ENCODE data around the gene ZDHHC16. TPM values are rescaled to one million over a fixed set of nuclear protein-coding genes. Genes with fewer than 3 reads are reported as not detected.

Gene ZDHHC16
- total RNA-seq, 4 donors from 2014 or later: 25.0 to 34.5 (median 31.6) TPM

DNA sequence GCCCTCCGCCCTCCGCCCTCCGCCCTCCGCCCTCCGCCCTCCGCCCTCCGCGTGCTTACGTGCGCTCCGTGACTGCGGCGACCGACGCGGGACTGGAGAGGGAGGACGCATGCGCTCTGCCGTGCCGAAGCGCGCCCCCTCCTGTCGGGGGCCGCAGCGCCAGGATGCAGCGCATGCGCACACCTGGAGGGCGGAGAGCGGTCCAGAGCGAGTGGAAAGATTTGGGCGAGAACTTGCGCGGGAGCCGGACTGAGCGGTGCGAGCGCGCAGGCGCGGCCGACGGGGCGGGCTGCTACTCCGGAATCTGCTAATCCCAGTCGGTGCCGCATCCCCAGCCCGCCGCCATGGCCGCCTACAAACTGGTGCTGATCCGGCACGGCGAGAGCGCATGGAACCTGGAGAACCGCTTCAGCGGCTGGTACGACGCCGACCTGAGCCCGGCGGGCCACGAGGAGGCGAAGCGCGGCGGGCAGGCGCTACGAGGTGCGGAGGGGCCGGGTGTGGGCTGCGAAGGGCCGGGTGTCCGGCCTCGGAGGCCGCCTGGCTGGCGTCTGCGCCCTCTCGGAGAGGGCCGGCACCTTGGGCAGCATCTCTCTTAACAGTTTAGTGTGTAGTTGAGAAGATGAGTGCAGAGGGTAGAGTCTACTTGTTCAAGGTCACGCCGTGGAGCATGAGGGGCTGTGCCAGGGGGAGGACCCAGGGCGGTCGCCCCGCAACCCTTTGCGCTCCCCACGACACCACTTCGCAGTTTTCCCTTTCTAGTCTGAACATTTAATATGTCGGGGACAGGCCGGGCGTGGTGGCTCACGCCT is 19.8 kb upstream of the ZDHHC16 start, which contains the start of gene PGAM1:
Gene PGAM1 (plus strand): TSS at position 228 of the 812 bp plus-strand sequence. CDS start 117 bp downstream, at position 345.
- in situ Hi-C loops (cut with MboI; ENCODE audit: low sequenced_read_pairs in 4 of 4): no loop called here
- peak within 1 kb of the TSS; percentile 73 to 98 (median 83) for H3K4me3 ChIP-seq
- peak; percentile 94 to 95 for ATAC-seq

GRCh38 chr10:97426776-97427570 is 19.0 kb upstream of the ZDHHC16 start:
- DNase-seq (no peak), ATAC-seq (no peak)
- Histone ChIP-seq H3K27me3 (no peaks in the 10 kb centered on the region), H3K27ac (peak overlapping the region; percentile 80 to 91 (median 84)), H3K9me3 (no peaks in the 10 kb centered on the region), H3K4me1 (peaks cover 18 to 20% of the 10 kb centered on the region in 2 donors), H3K4me3 (peak overlapping the region; percentile 73 to 98 (median 83)), H3K36me3 (peaks cover 0 to 28% of the 10 kb centered on the region in 2 donors)
- in situ Hi-C loops (cut with MboI; ENCODE audit: low sequenced_read_pairs in 4 of 4): no loop called here
- intact Hi-C loops (cut with DNase I; ENCODE audit: low total_unique reads): loop anchor here (1.0 to 10.0 kb wide), 3 partner anchors 19 to 208 kb away; partner anchors contain the start of genes EXOSC1, MORN4, RRP12 and ZDHHC16
- TF ChIP-seq POLR2A (IDR thresholded peaks at IDR 0.05): no peak

More for the DNA sequence above, 19.8 kb upstream of the ZDHHC16 start, which contains the start of gene PGAM1:
- DNase-seq: peak; percentile 92 to 94
- Histone ChIP-seq H3K27ac (peak within 1 kb of the TSS; percentile 80 to 91 (median 86)), H3K4me1 (peaks cover 18 to 20% of the 10 kb centered on the region in 2 donors), H3K27me3 (no peaks in the 10 kb centered on the region), H3K9me3 (no peaks in the 10 kb centered on the region), H3K36me3 (peaks cover 0 to 20% of the 10 kb centered on the region in 2 donors)
- TF ChIP-seq, protein P1, sequence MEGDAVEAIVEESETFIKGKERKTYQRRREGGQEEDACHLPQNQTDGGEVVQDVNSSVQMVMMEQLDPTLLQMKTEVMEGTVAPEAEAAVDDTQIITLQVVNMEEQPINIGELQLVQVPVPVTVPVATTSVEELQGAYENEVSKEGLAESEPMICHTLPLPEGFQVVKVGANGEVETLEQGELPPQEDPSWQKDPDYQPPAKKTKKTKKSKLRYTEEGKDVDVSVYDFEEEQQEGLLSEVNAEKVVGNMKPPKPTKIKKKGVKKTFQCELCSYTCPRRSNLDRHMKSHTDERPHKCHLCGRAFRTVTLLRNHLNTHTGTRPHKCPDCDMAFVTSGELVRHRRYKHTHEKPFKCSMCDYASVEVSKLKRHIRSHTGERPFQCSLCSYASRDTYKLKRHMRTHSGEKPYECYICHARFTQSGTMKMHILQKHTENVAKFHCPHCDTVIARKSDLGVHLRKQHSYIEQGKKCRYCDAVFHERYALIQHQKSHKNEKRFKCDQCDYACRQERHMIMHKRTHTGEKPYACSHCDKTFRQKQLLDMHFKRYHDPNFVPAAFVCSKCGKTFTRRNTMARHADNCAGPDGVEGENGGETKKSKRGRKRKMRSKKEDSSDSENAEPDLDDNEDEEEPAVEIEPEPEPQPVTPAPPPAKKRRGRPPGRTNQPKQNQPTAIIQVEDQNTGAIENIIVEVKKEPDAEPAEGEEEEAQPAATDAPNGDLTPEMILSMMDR (IDR thresholded peaks at IDR 0.05 in 4 of 5, conservative IDR thresholded peaks at IDR 0.05 in 1 of 5): peak in 4 of 5 experiments; percentile 37 to 70 (median 58)
- TF ChIP-seq POLR2A (IDR thresholded peaks at IDR 0.05): peak; percentile 70 to 75
- intact Hi-C loops (cut with DNase I; ENCODE audit: low total_unique reads): loop anchor here (1.0 to 10.0 kb wide), 3 partner anchors 20 to 209 kb away; partner anchors contain the start of genes EXOSC1, MORN4, RRP12 and ZDHHC16

DNA sequence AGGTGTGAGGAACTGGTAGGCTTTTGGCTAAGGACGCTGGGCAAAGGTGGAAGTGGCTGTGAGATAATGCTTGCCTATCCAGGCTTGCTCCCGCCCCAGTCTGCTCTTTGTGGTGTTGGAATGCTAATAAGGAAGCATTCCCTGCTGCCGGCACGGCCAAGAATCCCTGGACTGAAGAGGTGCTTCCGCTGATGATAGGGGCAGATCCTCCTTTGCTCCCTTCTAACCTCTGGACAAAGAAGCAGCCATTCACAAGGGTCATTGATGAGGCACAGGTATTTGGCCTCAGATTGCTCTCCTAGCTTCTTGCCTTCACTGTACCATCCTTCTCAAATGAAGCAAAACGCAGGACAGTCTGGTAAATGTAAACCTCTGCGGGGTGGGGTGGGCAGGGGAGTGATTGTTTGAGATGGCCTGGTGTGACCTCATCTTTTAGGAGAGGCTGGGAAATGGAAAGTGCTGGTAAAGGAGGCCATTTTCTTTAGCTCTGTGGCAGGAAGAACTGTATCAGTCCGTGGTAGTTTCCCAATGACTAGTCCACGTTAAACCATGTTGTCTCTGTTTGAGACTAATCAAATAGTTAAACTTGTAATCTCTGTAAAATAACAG is 18.3 kb upstream of the ZDHHC16 start:
- in situ Hi-C loops (cut with MboI; ENCODE audit: low sequenced_read_pairs in 4 of 4): no loop called here
- TF ChIP-seq, protein P1 (IDR thresholded peaks at IDR 0.05 in 4 of 5, conservative IDR thresholded peaks at IDR 0.05 in 1 of 5): no peak
- no peak for TF ChIP-seq POLR2A (IDR thresholded peaks at IDR 0.05)
- DNase-seq (no peak), ATAC-seq (no peak)
- H3K9me3 ChIP-seq: no peaks in the 10 kb centered on the region
- peak overlapping the region in 2 of 4 donors; percentile 73 to 98 for H3K4me3 ChIP-seq
- H3K27ac ChIP-seq: peak overlapping the region; percentile 80 to 91 (median 84)
- intact Hi-C loops (cut with DNase I; ENCODE audit: low total_unique reads): loop anchor here (2.0 to 10.0 kb wide), 2 partner anchors 27 to 207 kb away; partner anchors contain the start of genes MORN4 and RRP12
- peaks cover 0 to 31% of the 10 kb centered on the region in 2 donors for H3K36me3 ChIP-seq
- no peaks in the 10 kb centered on the region for H3K27me3 ChIP-seq
- H3K4me1 ChIP-seq: peaks cover 18 to 20% of the 10 kb centered on the region in 2 donors

DNA sequence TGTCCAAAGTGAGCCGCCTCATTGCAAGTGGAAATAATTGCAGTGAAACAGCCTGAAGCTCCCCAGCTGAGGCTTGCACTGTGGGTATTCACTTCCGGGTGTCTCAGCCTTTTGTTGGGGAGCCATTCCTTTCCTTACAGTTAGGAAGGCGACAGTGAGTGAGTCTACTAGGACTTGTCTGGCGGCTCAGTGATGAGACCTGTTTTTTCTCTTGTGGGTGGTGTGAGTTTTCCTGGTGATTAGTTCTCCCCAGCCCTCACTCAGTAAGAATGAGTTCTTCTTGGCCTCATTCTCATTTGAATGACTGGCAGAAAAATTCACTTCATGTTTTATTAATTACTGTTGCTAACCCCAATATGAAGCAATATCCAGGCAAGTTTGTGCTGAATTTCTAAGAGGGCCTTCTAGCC is 17.4 kb upstream of the ZDHHC16 start:
- ATAC-seq (no peak), DNase-seq (no peak)
- Histone ChIP-seq H3K27ac (peak overlapping the region; percentile 13 to 88 (median 50)), H3K27me3 (no peaks in the 10 kb centered on the region), H3K9me3 (no peaks in the 10 kb centered on the region), H3K4me1 (peaks cover 18 to 20% of the 10 kb centered on the region in 2 donors), H3K36me3 (peaks cover 0 to 34% of the 10 kb centered on the region in 2 donors), H3K4me3 (no peak overlapping the region)
- in situ Hi-C loops (cut with MboI; ENCODE audit: low sequenced_read_pairs in 4 of 4): no loop called here
- TF ChIP-seq POLR2A (IDR thresholded peaks at IDR 0.05): no peak
- intact Hi-C loops (cut with DNase I; ENCODE audit: low total_unique reads): loop anchor here (10.0 kb wide), 1 partner anchor 206 kb away; the partner anchor contains the start of gene MORN4

- no peak overlapping the region for H3K4me3 ChIP-seq
- in situ Hi-C loops (cut with MboI; ENCODE audit: low sequenced_read_pairs in 4 of 4): no loop called here
- DNase-seq: no peak
Observed at GRCh38 chr10:97434055-97434454, 11.9 kb upstream of the ZDHHC16 start.

More at GRCh38 chr10:97434055-97434454, 11.9 kb upstream of the ZDHHC16 start:
- intact Hi-C loops (cut with DNase I; ENCODE audit: low total_unique reads): no loop called here
- TF ChIP-seq, protein P1 (IDR thresholded peaks at IDR 0.05 in 4 of 5, conservative IDR thresholded peaks at IDR 0.05 in 1 of 5): no peak
- TF ChIP-seq POLR2A (IDR thresholded peaks at IDR 0.05): no peak
- H3K27ac ChIP-seq: no peak overlapping the region
- peaks cover 0 to 79% of the 10 kb centered on the region in 2 donors for H3K36me3 ChIP-seq
- no peak for ATAC-seq
- H3K4me1 ChIP-seq: no peaks in the 10 kb centered on the region
- no peaks in the 10 kb centered on the region for H3K27me3 ChIP-seq
- H3K9me3 ChIP-seq: no peaks in the 10 kb centered on the region
